Upper lobe of left lung (tissue), 6 donors: Measurements from ENCODE around the gene AXDND1. TPM values are rescaled to one million over a fixed set of nuclear protein-coding genes. Genes with fewer than 3 reads are reported as not detected.

ENCODE experiments used
- ATAC-seq, 2 donors: fragments of 200-7000 bp; cut with Tn5 transposase; one replicate each; pipeline ENCODE4 v1.9.1; 2022; ENCODE audit warnings: mild to moderate bottlenecking in 2 of 2, moderate library complexity in 2 of 2; ENCODE audit not compliant: low FRiP score in 2 of 2
- DNase-seq, 2 donors: peaks; one replicate each; pipeline ENCODE4 v3.0.0-alpha.2; 2019 to 2020
- H3K27ac ChIP-seq, 4 donors: fragments of 200-600 bp; sonication (generic); one replicate each; pipeline ENCODE4 v1.5.1; 2016 to 2019
- H3K27me3 ChIP-seq, 4 donors: fragments of 200-600 bp; sonication (generic); one replicate each; pipeline ENCODE4 v1.5.1; 2017 to 2019
- H3K36me3 ChIP-seq, 4 donors: fragments of 200-600 bp; sonication (generic); one replicate each; pipeline ENCODE4 v1.5.1; 2016 to 2019
- H3K4me1 ChIP-seq, 4 donors: fragments of 200-600 bp; sonication (generic); one replicate each; pipeline ENCODE4 v1.5.1; 2018 to 2019
- H3K4me3 ChIP-seq, 4 donors: fragments of 200-600 bp; sonication (generic); one replicate each; pipeline ENCODE4 v1.5.1; 2017 to 2019; ENCODE audit warnings: mild to moderate bottlenecking in 2 of 4, moderate library complexity in 1 of 4
- H3K9me3 ChIP-seq, 4 donors: fragments of 200-600 bp; sonication (generic); one replicate each; pipeline ENCODE4 v1.5.1; 2018 to 2019
- EP300 ChIP-seq, 4 donors: sonication (generic); formaldehyde crosslinking; IDR thresholded peaks; one replicate each; pipeline ENCODE4 v1.5.1; 2017; ENCODE audit warnings: antibody characterized with exemption in 4 of 4, control low read depth in 2 of 4
- POLR2A ChIP-seq, 4 donors: fragments of 450-650 bp; IDR thresholded peaks; one replicate each; pipeline ENCODE4 v1.5.1; 2016 to 2017; ENCODE audit warnings: antibody characterized with exemption in 4 of 4, mild to moderate bottlenecking in 2 of 4
- POLR2AphosphoS5 ChIP-seq, 2 donors: sonication (generic); formaldehyde crosslinking; IDR thresholded peaks; one replicate each; pipeline ENCODE4 v1.5.1; 2017; ENCODE audit warnings: antibody characterized with exemption in 2 of 2
- WGBS, 2 donors: methylation state at CpG; one replicate each; pipeline ENCODE4 v1.1.5; 2017 to 2018; 5-methylcytosine and 5-hydroxymethylcytosine counted together
- total RNA-seq, 6 donors: library from RNA; depleted of rRNA in 4 of 6; stranded (reverse); fragments of >200 nt in 4 of 6; gene quantifications; one replicate each; pipeline versions ENCODE4 v1.1.0 to v1.2.1, GENCODE V29; 2016 to 2021
- TF ChIP-seq, protein P1 (sequence below), 6 experiments: fragments of 450-650 bp in 4 of 6; fragments of 200-600 bp in 2 of 6; sonication (generic) in 2 of 6; IDR thresholded peaks; one replicate each; pipeline ENCODE4 v1.5.1; 2016 to 2019; ENCODE audit warnings: antibody characterized with exemption in 6 of 6
- donor health status: DM: no; HTN: no; CAD: no; lungs with moderate emphysema.
- donor health status: DM: no; HTN: yes; CAD: no; lungs with severe emphysema.

AXDND1 gene
- total RNA-seq, 6 donors from 2014 or later, result 0.44 to 2.9 (median 0.61) TPM; not detected in 3

DNA sequence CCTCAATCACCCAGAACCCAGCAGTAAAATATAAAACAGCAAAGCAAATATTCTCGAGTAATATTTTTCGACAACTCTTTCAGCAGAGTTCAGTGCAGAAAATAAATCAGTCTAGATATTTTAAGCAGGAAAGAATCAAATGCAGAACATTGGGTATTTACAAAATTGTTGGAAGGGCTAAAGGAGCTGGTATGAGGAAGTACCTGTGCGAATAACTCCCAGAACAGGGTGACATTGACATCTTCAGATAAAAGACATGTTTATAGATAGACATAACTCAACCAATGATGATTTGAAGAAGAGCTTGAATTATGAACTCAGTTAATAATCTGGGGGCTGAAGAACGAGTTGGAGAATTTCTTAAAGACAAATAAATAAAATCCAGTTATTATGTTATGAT is 6.4 kb downstream of the AXDND1 start:
- 70% methylated on average over 4 of the region's 4 CpGs for WGBS, 2 donors

DNA sequence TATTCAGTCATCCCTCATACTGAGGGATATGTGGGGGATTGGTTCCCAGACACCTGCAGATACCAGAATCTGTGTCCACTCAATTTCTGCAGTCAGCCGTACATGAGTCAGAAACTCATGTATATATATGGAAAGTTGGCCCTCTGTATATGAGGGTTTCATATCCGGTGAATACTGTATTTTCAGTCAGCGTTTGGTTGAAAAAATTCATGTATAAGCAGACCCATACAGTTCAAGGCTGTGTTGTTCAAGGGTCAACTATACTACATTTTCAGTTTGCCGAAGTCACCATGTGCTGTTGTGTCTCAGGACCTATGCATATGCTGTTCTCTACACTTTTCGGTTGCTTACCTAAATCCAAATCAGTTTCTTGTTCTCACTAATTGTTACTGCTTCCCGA is 10.5 kb downstream of the AXDND1 start:
- ATAC-seq, result no peak
- Histone ChIP-seq H3K36me3 (no peaks in the 10 kb centered on the region), H3K9me3 (no peaks in the 10 kb centered on the region), H3K4me3 (no peak overlapping the region), H3K4me1 (no peaks in the 10 kb centered on the region), H3K27ac (no peak overlapping the region), H3K27me3 (no peaks in the 10 kb centered on the region)
- TF ChIP-seq EP300 (IDR thresholded peaks at IDR 0.05) (no peak), POLR2AphosphoS5 (IDR thresholded peaks at IDR 0.05) (no peak), POLR2A (IDR thresholded peaks at IDR 0.05) (no peak)
- TF ChIP-seq, protein P1, sequence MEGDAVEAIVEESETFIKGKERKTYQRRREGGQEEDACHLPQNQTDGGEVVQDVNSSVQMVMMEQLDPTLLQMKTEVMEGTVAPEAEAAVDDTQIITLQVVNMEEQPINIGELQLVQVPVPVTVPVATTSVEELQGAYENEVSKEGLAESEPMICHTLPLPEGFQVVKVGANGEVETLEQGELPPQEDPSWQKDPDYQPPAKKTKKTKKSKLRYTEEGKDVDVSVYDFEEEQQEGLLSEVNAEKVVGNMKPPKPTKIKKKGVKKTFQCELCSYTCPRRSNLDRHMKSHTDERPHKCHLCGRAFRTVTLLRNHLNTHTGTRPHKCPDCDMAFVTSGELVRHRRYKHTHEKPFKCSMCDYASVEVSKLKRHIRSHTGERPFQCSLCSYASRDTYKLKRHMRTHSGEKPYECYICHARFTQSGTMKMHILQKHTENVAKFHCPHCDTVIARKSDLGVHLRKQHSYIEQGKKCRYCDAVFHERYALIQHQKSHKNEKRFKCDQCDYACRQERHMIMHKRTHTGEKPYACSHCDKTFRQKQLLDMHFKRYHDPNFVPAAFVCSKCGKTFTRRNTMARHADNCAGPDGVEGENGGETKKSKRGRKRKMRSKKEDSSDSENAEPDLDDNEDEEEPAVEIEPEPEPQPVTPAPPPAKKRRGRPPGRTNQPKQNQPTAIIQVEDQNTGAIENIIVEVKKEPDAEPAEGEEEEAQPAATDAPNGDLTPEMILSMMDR (IDR thresholded peaks at IDR 0.05), result no peak
- no peak for DNase-seq
- 89 to 91% methylated on average over 6 of the region's 6 CpGs for WGBS, 2 donors

More for the DNA sequence above, 6.4 kb downstream of the AXDND1 start:
- Histone ChIP-seq H3K4me3 (no peak overlapping the region), H3K4me1 (peaks cover 0 to 3% (median 0%) of the 10 kb centered on the region in 4 donors), H3K27ac (no peak overlapping the region), H3K27me3 (no peaks in the 10 kb centered on the region), H3K9me3 (no peaks in the 10 kb centered on the region), H3K36me3 (no peaks in the 10 kb centered on the region)
- TF ChIP-seq POLR2A (IDR thresholded peaks at IDR 0.05) (no peak), POLR2AphosphoS5 (IDR thresholded peaks at IDR 0.05) (no peak), EP300 (IDR thresholded peaks at IDR 0.05) (no peak)
- TF ChIP-seq, protein P1 (IDR thresholded peaks at IDR 0.05), result no peak
- DNase-seq (no peak), ATAC-seq (no peak)

DNA sequence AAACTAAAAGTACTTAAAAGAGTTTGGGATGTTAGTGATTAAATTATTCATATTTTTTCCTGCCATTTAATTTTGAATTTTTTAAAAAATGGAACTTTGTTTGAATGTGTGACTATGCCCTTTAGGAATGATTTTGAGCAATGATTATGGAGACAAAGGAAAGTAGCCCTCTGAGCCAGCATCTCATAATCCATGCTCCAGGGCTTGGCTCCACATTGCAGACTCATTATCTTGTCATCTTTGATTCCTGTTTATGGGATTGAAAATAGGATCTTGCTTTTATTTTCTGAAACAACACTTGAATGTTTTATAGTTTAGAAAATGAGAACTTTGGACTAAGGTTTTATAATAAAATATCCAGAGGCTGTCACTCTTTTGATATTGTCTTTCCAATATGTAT is 14.5 kb downstream of the AXDND1 start:
- no peaks in the 10 kb centered on the region for H3K27me3 ChIP-seq
- ATAC-seq (no peak), DNase-seq (no peak)
- no peaks in the 10 kb centered on the region for H3K9me3 ChIP-seq
- TF ChIP-seq POLR2A (IDR thresholded peaks at IDR 0.05) (no peak), EP300 (IDR thresholded peaks at IDR 0.05) (no peak)
- H3K36me3 ChIP-seq, result no peaks in the 10 kb centered on the region
- no peaks in the 10 kb centered on the region for H3K4me1 ChIP-seq
- no peak overlapping the region for H3K4me3 ChIP-seq
- no peak overlapping the region for H3K27ac ChIP-seq

DNA sequence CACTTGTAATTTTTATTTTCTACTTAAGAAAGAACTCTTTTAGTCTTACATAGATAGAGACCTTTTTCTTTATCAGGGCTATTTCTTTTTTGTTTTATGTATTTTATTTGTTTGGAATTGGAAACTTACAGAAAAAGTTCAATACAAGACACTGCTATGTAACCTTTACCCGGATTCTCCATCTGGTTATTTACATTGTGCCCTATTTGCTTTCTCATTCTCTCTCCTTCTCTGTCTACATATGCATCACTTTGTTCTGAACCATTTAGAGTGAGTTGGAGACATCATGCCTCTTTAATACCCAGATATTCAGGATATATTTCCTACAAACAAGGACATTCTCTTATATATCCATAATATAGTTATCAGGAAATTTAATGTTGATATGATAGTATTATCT is 18.3 kb downstream of the AXDND1 start:
- no peak for TF ChIP-seq EP300 (IDR thresholded peaks at IDR 0.05)
- TF ChIP-seq, protein P1 (IDR thresholded peaks at IDR 0.05), result no peak
- no peak for TF ChIP-seq POLR2A (IDR thresholded peaks at IDR 0.05)
- TF ChIP-seq POLR2AphosphoS5 (IDR thresholded peaks at IDR 0.05), result no peak
- no peak overlapping the region for H3K27ac ChIP-seq
- no peaks in the 10 kb centered on the region for H3K9me3 ChIP-seq
- DNase-seq (no peak), ATAC-seq (no peak)
- H3K4me3 ChIP-seq, result no peak overlapping the region
- H3K27me3 ChIP-seq, result no peaks in the 10 kb centered on the region
- 71 to 76% methylated on average over 1 of the region's 1 CpG for whole genome bisulfite sequencing, 2 donors
- no peaks in the 10 kb centered on the region for H3K4me1 ChIP-seq
- H3K36me3 ChIP-seq, result no peaks in the 10 kb centered on the region

DNA sequence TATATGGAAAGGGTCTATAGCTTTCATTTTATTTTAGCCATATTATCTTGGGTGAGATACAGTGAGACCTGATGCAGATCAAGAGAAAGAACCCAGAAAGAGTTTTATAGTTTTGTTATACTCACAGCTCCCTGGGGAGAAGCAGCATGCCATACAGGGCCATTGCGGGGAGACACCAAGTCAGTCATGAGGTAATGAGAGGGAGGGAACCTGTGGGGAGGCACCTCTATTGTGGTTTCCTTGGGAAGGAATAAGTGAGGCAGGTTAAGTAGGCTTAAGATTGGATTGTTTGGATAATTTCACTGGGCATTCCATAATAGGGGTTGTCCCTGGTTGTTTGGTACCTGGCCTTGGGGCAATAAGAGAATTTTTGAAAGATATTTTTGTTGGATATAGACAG is 19.7 kb downstream of the AXDND1 start:
- Histone ChIP-seq H3K36me3 (no peaks in the 10 kb centered on the region), H3K4me3 (no peak overlapping the region), H3K9me3 (no peaks in the 10 kb centered on the region), H3K4me1 (no peaks in the 10 kb centered on the region), H3K27ac (no peak overlapping the region), H3K27me3 (no peaks in the 10 kb centered on the region)
- TF ChIP-seq EP300 (IDR thresholded peaks at IDR 0.05) (no peak), POLR2A (IDR thresholded peaks at IDR 0.05) (no peak), POLR2AphosphoS5 (IDR thresholded peaks at IDR 0.05) (no peak)
- TF ChIP-seq, protein P1 (IDR thresholded peaks at IDR 0.05), result no peak
- ATAC-seq, result no peak
- no peak for DNase-seq
- WGBS, 2 donors, result 89 to 95% methylated on average over 1 of the region's 1 CpG
